EH (cell line): ENCODE data around the gene VAPB.

Experiments
- DNase-seq: peaks from one replicate; pipeline ENCODE4 v3.0.0-alpha.2; 2015; ENCODE audit warnings: low read depth

VAPB gene

DNA sequence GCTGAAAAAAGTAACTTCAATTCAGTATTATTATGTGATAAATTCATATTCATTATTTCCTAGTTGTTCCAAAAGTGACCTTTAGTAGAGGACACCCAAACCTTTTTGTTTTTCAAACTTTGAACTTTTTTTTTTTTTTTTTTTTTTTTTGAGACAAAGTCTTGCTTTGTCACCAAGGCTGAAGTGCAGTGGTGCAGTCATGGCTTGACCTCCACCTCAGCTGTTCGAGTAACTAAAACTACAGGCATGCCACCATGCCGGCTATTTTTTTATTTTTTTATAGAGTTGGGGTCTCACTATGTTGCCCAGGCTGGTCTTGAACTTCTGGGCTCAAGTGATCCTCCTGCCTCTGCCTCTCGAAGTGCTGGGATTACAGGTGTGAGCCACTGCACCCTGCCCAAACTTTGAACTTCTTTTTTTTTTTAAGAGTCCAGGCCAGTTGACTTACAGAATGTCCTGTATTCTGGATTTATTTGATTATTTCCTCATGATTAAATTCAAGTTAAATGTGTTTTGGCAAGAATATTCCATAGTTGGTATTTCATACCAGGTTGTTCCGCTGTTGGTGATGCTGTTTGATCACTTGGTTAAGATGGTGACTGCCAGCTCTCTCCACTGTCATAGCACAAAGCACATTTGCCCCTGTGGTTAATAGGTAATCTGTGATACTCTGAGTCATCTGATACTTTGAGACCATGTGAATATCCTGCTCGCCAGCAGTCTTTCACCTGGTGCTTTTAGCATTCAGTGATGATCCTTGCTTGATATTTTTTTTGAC is 48.0 kb downstream of the VAPB start:
- DNase-seq = no peak

DNA sequence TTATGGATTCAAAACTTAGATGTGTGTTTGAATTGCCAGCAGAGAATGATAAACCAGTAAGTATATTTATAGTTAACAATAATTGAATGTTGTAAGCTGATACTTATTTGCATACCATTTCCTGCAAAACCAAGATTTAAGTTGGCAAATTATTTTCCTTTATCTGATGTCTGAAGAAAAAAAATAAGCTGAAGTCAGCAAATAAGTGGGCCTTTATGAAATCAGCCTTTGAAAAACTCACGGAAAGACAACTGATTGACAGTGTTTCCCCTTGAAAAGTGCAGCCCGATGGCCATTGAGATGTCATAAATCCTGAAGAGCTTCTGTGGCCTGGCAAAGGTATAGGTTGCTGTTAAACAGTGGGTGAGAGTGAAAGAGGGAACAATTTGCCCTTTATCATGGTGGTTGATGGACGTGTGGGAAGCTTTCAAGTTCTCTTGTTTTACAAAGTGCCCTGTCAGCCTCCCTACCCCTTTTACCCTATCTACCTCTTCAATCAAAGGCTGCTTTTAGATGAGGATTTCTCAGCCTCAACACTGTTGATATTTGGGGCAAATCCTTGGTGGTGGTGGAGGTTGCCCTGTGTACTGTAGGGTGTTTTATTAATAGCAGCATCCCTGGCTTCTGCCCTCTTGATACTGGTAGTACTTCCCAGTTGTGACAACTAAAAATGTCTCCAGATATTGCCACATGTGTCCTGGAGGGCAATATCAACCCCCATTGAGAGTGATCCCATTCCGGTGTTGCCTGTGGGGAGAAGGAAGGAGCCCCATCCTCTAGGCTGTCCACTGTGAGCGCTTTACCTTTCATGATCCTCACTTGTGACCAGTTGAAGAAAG is 50.2 kb downstream of the VAPB start:
- DNase-seq = no peak

DNA sequence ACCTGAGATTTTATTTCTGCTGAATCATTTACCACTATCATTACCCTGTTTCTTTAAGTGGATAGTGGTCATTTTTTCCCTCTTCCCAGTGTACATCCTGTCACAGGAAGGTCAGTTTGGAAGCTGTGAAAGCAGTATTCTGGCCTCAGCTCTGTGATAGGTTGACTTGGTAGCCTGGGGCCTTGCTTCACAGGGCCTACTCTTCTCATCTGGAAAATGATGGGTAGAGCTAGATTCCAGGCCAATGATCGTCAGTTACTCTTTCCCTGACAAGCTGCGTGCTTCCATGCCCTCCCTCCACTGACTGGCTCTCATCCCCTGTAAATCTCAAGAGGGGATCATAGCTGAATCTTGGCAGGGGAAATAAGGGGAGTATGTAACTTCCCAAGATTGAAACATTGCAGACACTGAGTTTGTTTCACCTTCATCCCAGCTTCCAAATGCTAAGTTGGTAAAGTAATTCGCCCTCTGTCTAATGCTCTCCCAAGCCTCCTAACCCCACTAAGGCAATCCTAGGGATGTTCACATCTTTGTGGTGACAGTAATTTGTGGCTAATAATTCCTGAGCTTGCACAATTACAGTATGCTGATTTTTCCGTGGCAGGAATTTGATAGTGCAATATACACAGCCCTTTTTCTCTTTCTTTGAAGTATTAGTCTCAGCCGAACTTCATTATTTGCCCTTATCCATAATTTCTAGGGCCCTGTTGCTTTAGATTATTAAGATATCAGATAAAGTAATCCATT is 51.2 kb downstream of the VAPB start:
- peak; percentile 29 for DNase-seq

DNA sequence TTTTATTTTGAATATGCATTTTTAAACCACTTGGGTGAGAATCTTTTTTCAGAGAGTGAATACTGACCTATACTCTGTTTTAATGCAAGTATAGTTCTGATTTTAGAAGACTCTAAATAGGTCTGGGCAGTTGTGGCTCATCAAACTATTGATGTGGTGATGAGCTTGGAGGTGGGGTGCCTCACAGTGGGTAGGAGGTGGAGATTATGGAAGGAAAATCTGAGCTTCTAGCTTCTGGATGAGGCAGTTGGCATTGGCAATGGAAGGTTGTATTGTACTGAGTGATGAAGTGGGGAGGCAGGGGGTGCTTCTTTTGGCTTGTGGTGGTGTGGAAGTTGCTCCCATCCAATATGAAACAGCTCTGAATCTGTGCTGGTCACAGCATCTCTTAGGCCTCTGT is 52.7 kb downstream of the VAPB start:
- DNase-seq = no peak

DNA sequence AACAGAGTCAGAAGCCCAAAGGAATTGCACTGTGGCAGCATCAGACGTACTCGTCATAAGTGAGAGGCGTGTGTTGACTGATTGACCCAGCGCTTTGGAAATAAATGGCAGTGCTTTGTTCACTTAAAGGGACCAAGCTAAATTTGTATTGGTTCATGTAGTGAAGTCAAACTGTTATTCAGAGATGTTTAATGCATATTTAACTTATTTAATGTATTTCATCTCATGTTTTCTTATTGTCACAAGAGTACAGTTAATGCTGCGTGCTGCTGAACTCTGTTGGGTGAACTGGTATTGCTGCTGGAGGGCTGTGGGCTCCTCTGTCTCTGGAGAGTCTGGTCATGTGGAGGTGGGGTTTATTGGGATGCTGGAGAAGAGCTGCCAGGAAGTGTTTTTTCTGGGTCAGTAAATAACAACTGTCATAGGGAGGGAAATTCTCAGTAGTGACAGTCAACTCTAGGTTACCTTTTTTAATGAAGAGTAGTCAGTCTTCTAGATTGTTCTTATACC is 55.8 kb downstream of the VAPB start:
- DNase-seq = no peak

DNA sequence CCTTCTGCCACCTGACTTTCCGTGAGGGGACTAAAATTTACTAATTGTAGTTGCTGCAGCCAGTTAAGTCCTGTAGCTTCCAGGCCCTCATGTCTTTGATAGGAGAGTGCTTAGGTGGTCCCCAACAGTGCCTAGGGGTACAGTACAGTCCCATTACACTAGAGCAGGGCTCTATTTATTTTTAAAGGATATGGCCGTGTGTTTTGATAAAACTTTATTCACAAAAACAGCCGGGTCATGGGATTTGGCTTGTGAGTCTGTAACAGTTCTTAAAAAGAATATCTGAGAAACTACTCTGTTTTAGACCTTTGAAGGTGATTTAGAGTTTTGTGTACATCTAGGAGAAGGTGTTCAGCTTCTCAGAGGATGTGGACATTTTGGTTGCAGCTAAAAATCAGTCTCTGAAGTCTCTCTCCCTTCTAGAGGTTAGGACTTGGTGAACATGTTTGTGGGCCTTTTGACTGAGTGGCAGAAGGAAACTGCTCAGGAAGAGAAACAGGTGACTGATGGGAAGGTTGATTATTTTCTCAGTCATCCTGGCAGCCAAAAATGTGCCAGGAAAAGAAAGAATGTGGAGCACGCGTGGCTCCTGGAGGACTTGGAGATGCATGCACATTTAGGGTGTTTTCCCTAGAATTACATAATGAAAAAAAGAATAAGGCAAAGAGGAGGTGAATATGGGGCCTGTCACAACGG is 57.4 kb downstream of the VAPB start:
- no peak for DNase-seq

DNA sequence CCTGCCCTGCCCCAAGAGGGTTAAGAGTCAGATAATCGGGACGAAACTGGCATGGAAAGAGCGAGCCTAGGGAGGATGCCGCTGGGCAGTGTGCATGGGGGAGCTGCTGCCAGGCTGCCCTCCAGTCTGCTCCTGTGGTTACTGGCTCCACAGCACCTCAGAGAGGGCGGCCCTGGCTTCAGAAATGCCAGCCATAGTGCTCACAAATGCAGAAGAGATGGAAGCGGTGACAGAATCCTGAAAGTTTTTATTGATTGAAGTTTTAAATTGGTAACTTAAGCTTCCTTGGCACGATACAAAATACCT is 57.9 kb downstream of the VAPB start:
- no peak for DNase-seq

DNA sequence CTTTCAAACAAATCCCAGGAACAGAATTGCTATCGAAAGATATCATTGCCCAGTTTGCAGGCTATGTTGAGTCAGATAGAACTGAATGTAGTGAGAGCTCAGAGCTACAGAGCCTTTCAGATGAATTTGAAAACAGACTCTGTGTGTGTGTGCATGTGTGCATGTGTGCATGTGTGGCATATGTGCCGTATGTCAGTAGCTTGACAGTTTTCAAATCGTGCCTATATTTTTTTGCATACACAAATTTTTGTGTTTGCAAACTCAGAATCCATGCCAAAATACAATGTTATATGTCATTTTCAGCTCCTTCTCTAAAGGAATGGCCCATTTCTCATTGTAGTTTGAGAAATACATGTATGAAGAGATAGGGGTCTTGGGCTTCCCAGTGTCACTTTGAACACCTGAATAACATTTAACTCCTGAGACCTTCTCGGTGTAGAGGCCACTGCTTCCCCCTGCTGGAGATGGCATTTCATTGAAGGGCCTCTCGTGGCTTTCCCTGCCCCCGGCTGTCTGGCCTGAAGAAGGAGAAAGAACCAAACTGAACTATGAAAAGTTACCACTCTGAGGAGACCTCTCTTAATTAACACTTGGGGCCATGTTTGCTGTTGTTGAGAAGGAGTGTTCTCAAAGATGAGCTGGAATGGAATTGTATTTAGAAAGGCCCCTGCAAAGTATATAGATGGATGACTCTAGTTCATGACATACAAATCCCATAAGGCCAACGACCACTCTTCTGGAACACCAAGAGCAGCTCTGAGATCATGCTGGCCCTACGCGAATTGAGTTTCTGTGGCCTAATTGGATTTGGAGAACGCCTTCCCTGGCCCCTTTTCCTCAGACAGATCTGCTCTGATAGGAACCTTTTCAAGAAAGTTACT is 58.7 kb downstream of the VAPB start:
- peak; percentile 66 for DNase-seq

DNA sequence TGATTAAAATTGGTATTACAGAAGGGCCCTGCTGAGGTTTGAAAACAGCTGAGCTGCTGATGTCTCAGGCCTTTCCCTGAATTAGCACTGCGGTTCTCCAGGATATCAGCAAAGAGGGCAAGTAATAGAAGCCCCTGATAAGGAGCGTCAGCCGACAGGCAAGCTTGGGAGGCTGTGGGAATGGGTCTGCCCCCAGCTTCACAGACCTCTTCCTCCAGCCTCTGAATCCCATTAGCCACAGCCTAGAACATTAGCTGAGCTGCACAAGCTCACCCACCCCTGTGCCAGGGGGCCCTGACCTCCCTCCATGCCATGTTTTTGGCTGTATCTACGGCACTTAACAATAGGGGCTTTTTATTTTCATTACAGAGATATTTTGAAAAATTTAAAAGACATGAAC is 59.9 kb downstream of the VAPB start:
- DNase-seq = no peak

DNA sequence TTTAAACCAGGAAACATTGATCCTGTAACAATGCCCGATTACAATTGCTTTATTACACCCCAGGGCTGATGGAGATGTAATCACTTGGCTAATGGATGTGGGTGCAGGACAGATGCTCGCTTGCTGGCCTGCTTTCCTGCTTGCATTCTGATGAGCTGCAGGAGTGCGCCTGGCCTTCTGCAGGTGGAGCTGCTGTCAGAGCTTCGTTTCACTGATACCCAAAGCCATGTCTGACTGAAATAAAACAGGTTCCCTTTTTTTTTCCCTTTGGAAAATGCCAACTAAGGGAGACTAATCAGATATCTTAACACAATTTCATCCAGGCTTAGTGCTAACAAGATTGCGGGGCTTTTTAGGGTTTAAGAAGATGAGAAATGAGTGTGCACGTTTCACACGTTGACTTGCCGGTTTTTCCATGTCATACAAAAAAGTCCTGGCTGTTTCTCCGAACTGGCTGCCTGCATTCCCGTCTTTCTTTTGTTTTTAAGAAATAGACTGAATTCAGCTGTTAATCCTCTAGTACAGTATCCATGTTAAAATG is 60.7 kb downstream of the VAPB start:
- no peak for DNase-seq

DNA sequence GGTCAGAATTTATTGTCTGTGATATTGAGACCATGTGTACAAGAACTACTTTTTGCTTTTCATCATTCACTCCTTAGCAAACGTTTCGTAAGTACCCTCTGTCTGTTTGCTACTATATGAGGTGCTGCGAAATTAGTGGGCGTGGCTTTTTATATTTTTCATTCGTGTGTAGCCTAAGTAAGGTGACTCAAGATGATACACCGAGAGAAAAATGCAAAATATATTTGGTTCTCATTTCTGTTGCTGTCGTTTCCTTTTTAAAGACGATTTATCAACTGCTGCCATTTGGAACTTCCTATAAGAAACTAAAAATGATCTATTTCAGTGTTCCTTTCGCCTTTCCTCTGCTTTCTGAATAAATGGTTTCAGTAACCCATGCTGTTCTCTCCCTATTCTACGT is 61.2 kb downstream of the VAPB start:
- DNase-seq = peak; percentile 56

DNA sequence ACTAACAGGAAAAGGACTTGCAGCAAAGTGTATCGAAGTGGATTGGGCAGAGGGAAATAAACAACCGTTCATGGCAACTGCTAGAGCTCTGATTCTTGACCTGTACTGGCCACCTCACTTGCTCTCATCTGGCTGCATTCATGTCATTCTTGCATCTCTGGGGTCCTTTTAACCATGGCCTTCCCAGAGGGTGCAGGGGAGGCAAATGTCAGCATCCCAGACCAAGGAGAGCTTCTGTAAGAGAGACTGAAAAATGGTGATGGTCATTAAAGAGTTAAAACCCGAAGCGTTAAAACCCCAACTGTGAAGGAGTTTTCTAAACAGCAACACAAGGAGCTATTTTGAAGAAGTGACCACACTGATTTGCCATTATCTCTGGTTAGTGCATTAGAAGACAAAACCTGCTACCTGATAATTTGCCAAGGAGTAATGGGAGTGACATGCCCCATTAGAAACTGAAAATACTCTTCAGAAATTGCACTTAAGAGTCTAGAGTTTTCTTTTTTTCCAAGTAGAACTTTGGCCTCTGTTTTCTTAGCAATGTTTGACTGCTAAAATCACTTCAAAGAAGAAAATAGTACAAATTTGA is 63.7 kb downstream of the VAPB start:
- DNase-seq = no peak

DNA sequence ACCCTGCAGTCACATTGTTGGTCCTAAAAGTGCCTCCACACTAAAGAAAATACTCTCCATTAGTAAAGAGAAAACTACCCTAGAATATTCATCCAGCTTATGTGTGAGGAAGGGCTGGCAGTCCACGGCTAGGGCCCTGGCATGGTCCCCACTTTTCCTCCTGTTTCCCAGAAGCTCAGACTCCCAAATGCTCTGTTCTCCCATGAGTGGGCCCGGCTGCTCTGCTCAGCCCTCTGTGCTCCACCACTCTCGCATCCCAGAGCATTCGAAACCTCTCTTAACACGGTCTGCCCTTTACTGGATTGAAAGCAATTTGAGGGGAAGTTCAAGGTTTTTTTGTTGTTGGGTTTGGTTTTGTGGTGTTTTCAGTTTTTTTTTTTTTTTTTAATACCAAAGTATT is 64.4 kb downstream of the VAPB start:
- no peak for DNase-seq

DNA sequence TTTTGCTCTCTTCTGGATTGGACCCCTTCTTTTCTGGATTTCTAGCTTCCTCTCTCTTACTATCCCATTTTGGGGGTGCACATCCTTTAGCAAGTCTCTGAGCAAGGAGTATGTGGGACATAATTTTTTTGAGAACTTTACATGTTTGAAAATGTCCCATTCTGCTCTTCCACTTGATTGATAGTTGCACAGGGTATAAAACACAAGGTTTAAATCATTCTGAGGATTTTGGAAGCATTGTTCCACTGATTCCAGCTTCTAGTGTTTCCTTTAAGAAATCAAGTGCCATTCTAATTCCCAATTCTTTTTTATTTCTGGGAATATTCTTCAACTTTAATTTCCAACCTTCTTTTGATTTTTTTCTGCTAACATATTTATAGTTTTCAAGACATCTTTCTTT is 65.4 kb downstream of the VAPB start:
- DNase-seq = no peak

DNA sequence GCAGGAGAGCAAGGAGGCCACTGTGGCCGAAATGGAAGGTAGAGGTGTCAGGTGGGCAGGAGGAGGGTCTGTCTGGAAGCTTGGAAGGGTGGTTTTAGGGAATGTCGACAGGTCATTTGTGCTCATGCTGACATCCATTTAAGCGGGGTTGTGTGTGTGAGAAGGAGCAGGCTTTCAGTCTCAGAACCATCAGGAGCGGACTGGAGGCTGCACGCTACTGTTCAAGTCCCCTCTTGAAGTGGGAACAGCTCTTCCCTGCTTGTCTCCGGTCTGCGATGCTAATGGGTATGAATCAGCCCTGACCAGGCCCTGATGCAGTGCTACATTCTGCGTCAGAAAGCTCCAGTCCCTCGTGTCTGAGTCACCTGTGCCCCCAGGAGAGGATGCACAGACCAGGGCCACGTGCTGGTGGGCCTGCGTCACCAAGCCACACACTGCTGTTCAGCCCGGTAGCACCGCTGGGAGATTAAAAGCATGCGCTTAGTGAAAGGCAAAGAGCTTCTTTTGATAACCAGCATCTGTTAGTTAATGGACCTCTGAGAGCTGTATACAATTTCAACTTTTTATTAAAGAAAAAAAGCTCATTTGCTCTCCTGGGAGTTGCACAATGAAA is 68.2 kb downstream of the VAPB start:
- DNase-seq = peak; percentile 77

DNA sequence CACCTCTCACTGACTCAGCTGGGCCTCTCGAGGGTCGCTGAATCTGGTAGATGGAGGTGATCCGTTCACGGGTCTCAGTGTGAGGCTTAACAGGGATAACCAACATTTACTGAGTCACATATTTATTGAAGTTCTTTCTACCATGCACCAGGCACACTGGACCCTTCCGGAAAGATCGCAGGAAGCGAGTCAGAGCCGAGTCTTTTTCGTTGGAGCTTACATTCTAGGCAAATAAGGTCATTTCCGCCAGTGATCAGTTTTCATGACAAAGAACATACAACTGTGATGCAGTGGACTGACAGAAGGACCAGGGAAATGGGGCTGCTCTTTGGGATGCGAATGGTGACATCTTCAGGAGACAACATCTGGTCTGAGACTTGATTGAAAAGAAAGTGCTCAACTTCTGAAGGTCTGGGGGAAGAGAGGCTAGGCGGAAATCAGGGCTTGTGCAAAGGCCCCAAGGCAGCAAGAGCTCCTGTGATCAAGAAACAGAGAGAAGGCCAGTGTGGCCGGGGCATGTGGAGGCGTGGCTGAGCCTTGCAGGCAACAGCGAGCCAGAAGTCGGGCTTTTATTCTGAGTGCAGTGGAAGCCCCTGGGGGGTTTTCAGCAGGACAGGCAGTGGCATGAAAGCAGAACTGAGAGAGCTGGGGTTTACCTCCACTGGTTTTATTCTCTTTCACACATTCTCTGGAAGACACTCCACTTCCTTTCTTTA is 69.5 kb downstream of the VAPB start:
- peak; percentile 52 for DNase-seq

DNA sequence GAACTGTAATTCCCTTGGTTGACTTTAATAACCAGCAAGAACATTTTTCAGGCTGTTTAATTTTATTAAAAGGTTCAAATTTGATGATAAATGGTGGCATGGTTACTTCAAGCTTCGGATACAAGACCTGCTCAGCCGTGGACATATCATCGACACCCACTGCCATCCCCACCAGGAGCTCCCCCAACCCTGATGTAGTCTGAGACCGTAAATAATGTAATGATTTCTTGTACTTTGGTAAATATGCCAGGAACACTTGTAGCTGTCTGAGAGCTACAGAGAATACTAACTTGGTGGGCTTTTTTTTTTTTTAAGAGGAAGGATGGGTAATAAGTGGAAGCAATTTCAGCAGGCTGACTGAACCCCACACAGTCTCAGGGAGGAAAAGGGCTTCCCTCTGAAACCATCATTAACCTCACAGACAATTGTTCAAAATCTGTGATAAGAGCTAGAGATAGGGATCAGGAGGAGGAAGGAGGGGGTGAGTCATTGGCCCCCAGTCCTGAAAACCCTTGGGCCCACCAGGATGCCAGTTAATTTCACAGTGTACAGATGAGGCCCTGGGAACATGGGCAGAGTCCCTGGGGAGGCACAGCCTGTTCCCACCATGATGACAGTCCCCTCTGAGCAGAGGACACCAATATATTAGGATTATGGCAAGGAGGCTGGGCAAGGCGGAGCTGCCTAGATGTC is 70.2 kb downstream of the VAPB start:
- no peak for DNase-seq

DNA sequence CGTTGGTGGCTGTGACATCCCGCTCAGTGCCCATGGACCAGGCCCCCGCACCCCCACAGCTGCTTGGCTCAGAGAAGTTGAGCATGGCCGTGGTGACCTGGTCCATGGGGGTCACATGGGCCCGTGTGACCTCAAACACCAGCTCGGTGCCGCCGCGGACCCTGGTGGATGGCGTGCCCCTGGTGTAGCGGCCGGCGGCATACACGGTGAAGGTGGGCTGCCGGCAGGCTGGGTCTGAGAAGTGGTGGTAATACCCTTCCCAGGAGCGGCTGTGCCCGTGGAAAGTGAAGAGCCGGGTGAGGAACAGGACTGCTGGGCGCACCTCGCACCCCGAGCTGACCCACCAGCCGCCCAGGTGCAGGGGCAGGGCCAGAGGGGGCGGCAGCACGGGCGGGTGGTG is 72.1 kb downstream of the VAPB start:
- no peak for DNase-seq

DNA sequence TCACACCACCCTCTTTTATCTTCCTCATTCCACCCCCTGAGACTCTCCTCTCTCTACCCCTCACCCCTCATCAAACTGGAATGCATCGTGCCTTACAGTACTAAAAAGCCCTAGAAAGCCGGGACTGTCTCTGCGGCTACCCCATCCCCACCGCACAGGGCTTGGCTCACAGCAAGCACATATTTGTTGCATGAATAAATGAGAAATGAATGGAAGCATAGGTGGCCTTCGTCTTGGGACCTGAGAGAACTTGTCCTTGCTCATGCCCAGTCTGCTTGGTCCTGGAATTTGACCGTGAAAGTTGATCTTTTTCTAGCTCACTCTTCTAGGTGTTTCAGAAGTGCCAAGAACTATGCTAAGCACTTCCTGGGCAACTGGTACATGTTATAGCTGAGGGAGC is 72.9 kb downstream of the VAPB start:
- no peak for DNase-seq
